GM23338 (cell line): ENCODE data around the gene RHOG. TPM values are rescaled to one million over a fixed set of nuclear protein-coding genes. Genes with fewer than 3 reads are reported as not detected.
"Not testable (repeated sequence)": the region's sequence is repeated elsewhere in the genome, so short reads cannot be mapped to it uniquely, and the experiment has no call there.

Experiments used
- ATAC-seq: fragments of 200-7000 bp; cut with Tn5 transposase; 3 replicates; pipeline ENCODE4 v1.9.1; 2020
- DNase-seq: peaks from one replicate; pipeline ENCODE4 v3.0.0-alpha.2; 2015; ENCODE audit warnings: low spot score
- H2AFZ ChIP-seq: fragments of 200-600 bp; sonication (generic); 2 replicates; pipeline ENCODE4 v1.8.0; 2016; ENCODE audit warnings: antibody characterized with exemption, mild to moderate bottlenecking, moderate library complexity
- H3F3A ChIP-seq: fragments of 200-600 bp; sonication (generic); replicated peaks from 2 replicates; pipeline ENCODE4 v1.8.0; 2017; ENCODE audit warnings: antibody characterized with exemption, mixed run types, low read depth
- H3K27ac ChIP-seq: fragments of 200-600 bp; sonication (generic); 2 replicates; pipeline ENCODE4 v1.6.1; 2016; ENCODE audit warnings: low read depth
- H3K27me3 ChIP-seq: fragments of 200-600 bp; sonication (generic); 2 replicates; pipeline ENCODE4 v1.8.0; 2016; ENCODE audit warnings: mild to moderate bottlenecking, mixed run types, moderate library complexity; ENCODE audit not compliant: insufficient read depth
- H3K36me3 ChIP-seq: fragments of 200-600 bp; sonication (generic); 2 replicates; pipeline ENCODE4 v1.8.0; 2016; ENCODE audit warnings: mild to moderate bottlenecking; ENCODE audit not compliant: insufficient read depth
- H3K4me1 ChIP-seq: fragments of 200-600 bp; sonication (generic); 2 replicates; pipeline ENCODE4 v1.8.0; 2016; ENCODE audit warnings: mild to moderate bottlenecking, moderate library complexity; ENCODE audit not compliant: insufficient read depth
- H3K4me2 ChIP-seq: fragments of 200-600 bp; sonication (generic); 2 replicates; pipeline ENCODE4 v1.7.1; 2017; ENCODE audit warnings: mixed run types
- H3K4me3 ChIP-seq: fragments of 200-600 bp; sonication (generic); 2 replicates; pipeline ENCODE4 v1.6.1; 2016; ENCODE audit warnings: mixed run types
- H3K79me2 ChIP-seq: fragments of 200-600 bp; sonication (generic); replicated peaks from 2 replicates; pipeline ENCODE4 v1.8.0; 2017; ENCODE audit warnings: mild to moderate bottlenecking; ENCODE audit not compliant: insufficient read depth
- H3K9me2 ChIP-seq: fragments of 200-600 bp; sonication (generic); 2 replicates; pipeline ENCODE4 v1.8.0; 2017; ENCODE audit not compliant: insufficient read depth
- H4K20me1 ChIP-seq: fragments of 200-600 bp; sonication (generic); replicated peaks from 2 replicates; pipeline ENCODE4 v1.8.0; 2017; ENCODE audit warnings: mild to moderate bottlenecking; ENCODE audit not compliant: insufficient read depth
- H3K27ac Mint-ChIP-seq: 2 replicates; pipeline ENCODE4 v1.8.0; 2020; ENCODE audit warnings: inconsistent platforms, mild to moderate bottlenecking, moderate library complexity, mixed read lengths
- H3K27me3 Mint-ChIP-seq: 3 replicates; pipeline ENCODE4 v1.8.0; 2022; ENCODE audit warnings: low read depth, mild to moderate bottlenecking, moderate library complexity, mixed read lengths, inconsistent platforms; ENCODE audit not compliant: insufficient read depth, poor library complexity
- H3K36me3 Mint-ChIP-seq: 3 replicates; pipeline ENCODE4 v1.8.0; 2021; ENCODE audit warnings: low read depth, mild to moderate bottlenecking, inconsistent platforms, moderate library complexity, mixed read lengths
- H3K4me1 Mint-ChIP-seq: 3 replicates; pipeline ENCODE4 v1.8.0; 2020; ENCODE audit warnings: mild to moderate bottlenecking, inconsistent platforms, mixed read lengths
- H3K4me3 Mint-ChIP-seq: 3 replicates; pipeline ENCODE4 v1.8.0; 2021; ENCODE audit warnings: moderate library complexity, mild to moderate bottlenecking, inconsistent platforms, mixed read lengths
- H3K9me3 Mint-ChIP-seq: 3 replicates; pipeline ENCODE4 v1.8.0; 2020; ENCODE audit warnings: moderate library complexity, mild to moderate bottlenecking, inconsistent platforms, mixed read lengths
- CREB1 ChIP-seq: fragments of 250-450 bp; sonication (Bioruptor Pico); IDR thresholded peaks from 2 replicates; pipeline ENCODE4 v1.5.0; 2020; ENCODE audit warnings: low read depth, mild to moderate bottlenecking, moderate library complexity
- CTCF ChIP-seq, 2 experiments: fragments of 200-600 bp in 1 of 2; sonication (generic) in 1 of 2; conservative IDR thresholded peaks; 2 replicates each; pipeline versions ENCODE4 v1.5.1 to v1.6.1; 2016 to 2017; ENCODE audit warnings: antibody characterized with exemption in 2 of 2, low read depth in 2 of 2, mild to moderate bottlenecking in 2 of 2, moderate library complexity in 1 of 2
- ETS1 ChIP-seq: IDR thresholded peaks from 2 replicates; pipeline ENCODE4 v1.6.1; 2016; ENCODE audit warnings: antibody characterized with exemption
- EZH2 ChIP-seq: fragments of 200-600 bp; sonication (generic); IDR thresholded peaks from one replicate; pipeline ENCODE4 v1.8.0; 2017; ENCODE audit warnings: antibody characterized with exemption, mild to moderate bottlenecking, low read depth; ENCODE audit not compliant: unreplicated experiment
- EZH2phosphoT487 ChIP-seq: fragments of 200-600 bp; sonication (generic); IDR thresholded peaks from one replicate; pipeline ENCODE4 v1.8.1; 2018; ENCODE audit warnings: antibody characterized with exemption; ENCODE audit not compliant: unreplicated experiment
- JUNB ChIP-seq: IDR thresholded peaks from one replicate; pipeline ENCODE4 v1.6.1; 2016; ENCODE audit warnings: antibody characterized with exemption; ENCODE audit not compliant: unreplicated experiment
- POLR2AphosphoS5 ChIP-seq: IDR thresholded peaks from 2 replicates; pipeline ENCODE4 v1.6.1; 2016; ENCODE audit warnings: antibody characterized with exemption, low read depth
- STAT1 ChIP-seq: IDR thresholded peaks from one replicate; pipeline ENCODE4 v1.6.1; 2016; ENCODE audit warnings: antibody characterized with exemption; ENCODE audit not compliant: unreplicated experiment
- ZNF331 ChIP-seq: fragments of 250-450 bp; sonication (Bioruptor Pico); IDR thresholded peaks from 2 replicates; pipeline ENCODE4 v1.5.0; 2020; ENCODE audit warnings: low read depth, mild to moderate bottlenecking, moderate library complexity
- ZNF462 ChIP-seq: fragments of 250-450 bp; sonication (Bioruptor Pico); IDR thresholded peaks from 2 replicates; pipeline ENCODE4 v1.5.0; 2020; ENCODE audit warnings: mild to moderate bottlenecking, moderate library complexity
- polyA plus RNA-seq: library from polyadenylated mRNA; unstranded; fragments of >200 nt; fragmentation: Nextera tagmentation; extraction: Ambion mirVana; gene quantifications from 2 replicates; pipeline ENCODE4 v1.2.1, GENCODE V29; 2016
- total RNA-seq: library from RNA; depleted of rRNA; stranded (reverse); fragments of >200 nt; shearing (Covaris generic); gene quantifications from 2 replicates; pipeline ENCODE4 v1.2.3, GENCODE V29; 2014

Gene RHOG
- total and polyA plus RNA-seq, 2 experiments from 2014 or later: 26.3 to 38.6 TPM

GRCh38 chr11:3794387-3794786, 46.4 kb downstream of the RHOG start:
- not testable (repeated sequence) for H3K4me3 ChIP-seq, H3K9me3 Mint-ChIP-seq, DNase-seq, H3K9me2 ChIP-seq, ATAC-seq, H3K27me3 Mint-ChIP-seq, H3K4me2 ChIP-seq, H3K4me3 Mint-ChIP-seq, H3K27ac Mint-ChIP-seq, H3F3A ChIP-seq, H3K27me3 ChIP-seq, H2AFZ ChIP-seq
- Histone ChIP-seq H3K36me3 (peaks cover 22% of the 10 kb centered on the region), H3K27ac (peak overlapping the region; percentile 58; the same call in 1 of the 2 replicates), H3K79me2 (peaks cover 78% of the 10 kb centered on the region), H3K4me1 (peaks cover 12% of the 10 kb centered on the region; the same call in 1 of the 2 replicates), H4K20me1 (peaks cover 58% of the 10 kb centered on the region)
- H3K4me1 Mint-ChIP-seq: peaks cover 16% of the 10 kb centered on the region; the same call in 2 of the 3 replicates
- H3K36me3 Mint-ChIP-seq: peaks cover 42% of the 10 kb centered on the region

GRCh38 chr11:3786781-3787428, 53.9 kb downstream of the RHOG start:
- no peaks in the 10 kb centered on the region; the same call in 1 of the 2 replicates for H3K4me1 ChIP-seq
- H4K20me1 ChIP-seq: peaks cover 74% of the 10 kb centered on the region
- peaks cover 20% of the 10 kb centered on the region; the same call in 2 of the 3 replicates for H3K36me3 Mint-ChIP-seq
- H3K27ac ChIP-seq: peak overlapping the region; percentile 28; the same call in 1 of the 2 replicates
- H3K27ac Mint-ChIP-seq: no peak overlapping the region; the same call in 1 of the 2 replicates
- peaks cover 7% of the 10 kb centered on the region; the same call in 2 of the 3 replicates for H3K4me1 Mint-ChIP-seq
- H3K4me2 ChIP-seq: no peak overlapping the region
- H3F3A ChIP-seq: no peaks in the 10 kb centered on the region
- no peak overlapping the region for H3K4me3 Mint-ChIP-seq
- no peak for DNase-seq
- no peaks in the 10 kb centered on the region; the same call in 2 of the 3 replicates for H3K9me3 Mint-ChIP-seq
- H3K36me3 ChIP-seq: peaks cover under 1% of the 10 kb centered on the region; the same call in 1 of the 2 replicates
- ATAC-seq: no peak
- H3K4me3 ChIP-seq: no peak overlapping the region
- peaks cover 100% of the 10 kb centered on the region for H3K79me2 ChIP-seq
- peaks cover 4% of the 10 kb centered on the region for H3K27me3 Mint-ChIP-seq
- no peaks in the 10 kb centered on the region for H3K27me3 ChIP-seq
- no peak overlapping the region for H2AFZ ChIP-seq
- H3K9me2 ChIP-seq: no peaks in the 10 kb centered on the region
- TF ChIP-seq POLR2AphosphoS5 (no peak), CTCF (conservative IDR thresholded peaks at IDR 0.05; ENCODE audit: low read depth in 2 of 2) (no peak), ETS1 (no peak), ZNF462 (CRISPR knock-in tag) (no peak), EZH2 (no peak), EZH2phosphoT487 (no peak), CREB1 (CRISPR knock-in tag) (no peak), STAT1 (no peak), JUNB (no peak), ZNF331 (CRISPR knock-in tag) (no peak)
